ENCODE results near the gene GXYLT2.

The GXYLT2 gene

GRCh38 chr3:72887705-72888545 is at the start of gene GXYLT2:
Gene GXYLT2 (plus strand): TSS chr3:72888046. CDS start chr3:72888234, 188 bp downstream.
- no peak for DNase-seq (ENCODE audit: low spot score)

- no peak for DNase-seq (ENCODE audit: low spot score)
Measured at GRCh38 chr3:72839057-72839456, 48.8 kb upstream of the GXYLT2 start.

- DNase-seq (ENCODE audit: low spot score): no peak
Measured at GRCh38 chr3:72844436-72844993, 43.3 kb upstream of the GXYLT2 start.

GRCh38 chr3:72846166-72846565 is 41.7 kb upstream of the GXYLT2 start:
- no peak for DNase-seq (ENCODE audit: low spot score)

- DNase-seq (ENCODE audit: low spot score): no peak
Measured at GRCh38 chr3:72847282-72847681, 40.6 kb upstream of the GXYLT2 start.

GRCh38 chr3:72847751-72848702 is 39.8 kb upstream of the GXYLT2 start, which contains the start of gene SHQ1:
Gene SHQ1 (minus strand): TSS chr3:72848445. CDS start chr3:72848340, 105 bp downstream.
- DNase-seq (ENCODE audit: low spot score): peak; percentile 94

GRCh38 chr3:72848703-72849081 is 39.2 kb upstream of the GXYLT2 start:
- DNase-seq (ENCODE audit: low spot score): no peak

- DNase-seq (ENCODE audit: low spot score): no peak
Measured at GRCh38 chr3:72855001-72855400, 32.8 kb upstream of the GXYLT2 start.

- no peak for DNase-seq (ENCODE audit: low spot score)
Measured at GRCh38 chr3:72860053-72860452, 27.8 kb upstream of the GXYLT2 start.

GRCh38 chr3:72860846-72861245 is 27.0 kb upstream of the GXYLT2 start:
- no peak for DNase-seq (ENCODE audit: low spot score)

GRCh38 chr3:72862314-72863090 is 25.3 kb upstream of the GXYLT2 start:
- DNase-seq (ENCODE audit: low spot score): no peak

GRCh38 chr3:72872183-72872582 is 15.7 kb upstream of the GXYLT2 start:
- no peak for DNase-seq (ENCODE audit: low spot score)

- DNase-seq (ENCODE audit: low spot score): no peak
Measured at GRCh38 chr3:72887343-72887704, 522 bp upstream of the GXYLT2 start.

GRCh38 chr3:72888546-72889309 is 882 bp downstream of the GXYLT2 start:
- DNase-seq (ENCODE audit: low spot score): no peak

GRCh38 chr3:72889310-72890165 is 1.7 kb downstream of the GXYLT2 start:
- no peak for DNase-seq (ENCODE audit: low spot score)

GRCh38 chr3:72890166-72890925 is 2.5 kb downstream of the GXYLT2 start:
- no peak for DNase-seq (ENCODE audit: low spot score)

GRCh38 chr3:72891053-72891855 is 3.4 kb downstream of the GXYLT2 start:
- DNase-seq (ENCODE audit: low spot score): no peak

GRCh38 chr3:72892081-72892775 is 4.4 kb downstream of the GXYLT2 start:
- DNase-seq (ENCODE audit: low spot score): no peak
